Type B pancreatic cell (in vitro differentiated cells): ENCODE measurements around the gene RILPL2. TPM values are rescaled to one million over a fixed set of nuclear protein-coding genes. Genes with fewer than 3 reads are reported as not detected.
"Not testable (repeated sequence)": the region's sequence is repeated elsewhere in the genome, so short reads cannot be mapped to it uniquely, and the experiment has no call there.

ENCODE experiments used
- DNase-seq: peaks from one replicate; pipeline ENCODE4 v3.0.0; 2021; ENCODE audit warnings: mixed read lengths; ENCODE audit not compliant: unreplicated experiment; ENCODE audit errors: extremely low spot score
- H3K27ac Mint-ChIP-seq: 2 replicates; pipeline ENCODE4 v1.8.0; 2021; ENCODE audit warnings: mild to moderate bottlenecking, mixed read lengths
- H3K27me3 Mint-ChIP-seq: 2 replicates; pipeline ENCODE4 v1.8.0; 2021; ENCODE audit warnings: mixed read lengths
- H3K36me3 Mint-ChIP-seq: 2 replicates; pipeline ENCODE4 v1.8.0; 2021; ENCODE audit warnings: mixed read lengths
- H3K4me1 Mint-ChIP-seq: one replicate; pipeline ENCODE4 v1.8.0; 2021; ENCODE audit warnings: mixed read lengths; ENCODE audit not compliant: unreplicated experiment
- H3K4me3 Mint-ChIP-seq: 2 replicates; pipeline ENCODE4 v1.8.0; 2021; ENCODE audit warnings: mild to moderate bottlenecking, mixed read lengths
- H3K9me3 Mint-ChIP-seq: 2 replicates; pipeline ENCODE4 v1.8.0; 2021; ENCODE audit warnings: mixed read lengths
- CTCF ChIP-seq: fragments of 200-600 bp; sonication (generic); conservative IDR thresholded peaks from 2 replicates; pipeline ENCODE4 v1.5.0; 2021; ENCODE audit warnings: antibody characterized with exemption, mild to moderate bottlenecking
- total RNA-seq: library from RNA; stranded (reverse); gene quantifications from 2 replicates; pipeline ENCODE4 v1.2.1, GENCODE V29; 2021; ENCODE audit warnings: low replicate concordance

RILPL2 gene
- total RNA-seq, 1 donor from 2014 or later, result 1.4 TPM

GRCh38 chr12:123472438-123472849, 36.0 kb upstream of the RILPL2 start:
- Mint-ChIP-seq H3K27me3 (no peaks in the 10 kb centered on the region), H3K9me3 (no peaks in the 10 kb centered on the region), H3K36me3 (peaks cover 18% of the 10 kb centered on the region), H3K27ac (no peak overlapping the region), H3K4me3 (no peak overlapping the region), H3K4me1 (peaks cover 5% of the 10 kb centered on the region)
- TF ChIP-seq CTCF, result no peak
- DNase-seq, result no peak

GRCh38 chr12:123471374-123472068, 35.0 kb upstream of the RILPL2 start:
- H3K36me3 Mint-ChIP-seq, result peaks cover 14% of the 10 kb centered on the region
- no peak for DNase-seq
- no peak overlapping the region for H3K27ac Mint-ChIP-seq
- no peak overlapping the region for H3K4me3 Mint-ChIP-seq
- TF ChIP-seq CTCF, result no peak
- H3K9me3 Mint-ChIP-seq, result no peaks in the 10 kb centered on the region
- no peaks in the 10 kb centered on the region for H3K27me3 Mint-ChIP-seq
- H3K4me1 Mint-ChIP-seq, result peaks cover 10% of the 10 kb centered on the region

GRCh38 chr12:123469978-123470377, 33.5 kb upstream of the RILPL2 start:
- no peak for TF ChIP-seq CTCF
- DNase-seq, result no peak
- peaks cover 16% of the 10 kb centered on the region for H3K4me1 Mint-ChIP-seq
- H3K27ac Mint-ChIP-seq, result no peak overlapping the region
- H3K36me3 Mint-ChIP-seq, result peaks cover 14% of the 10 kb centered on the region
- H3K27me3 Mint-ChIP-seq, result no peaks in the 10 kb centered on the region
- no peaks in the 10 kb centered on the region for H3K9me3 Mint-ChIP-seq
- H3K4me3 Mint-ChIP-seq, result no peak overlapping the region

- TF ChIP-seq CTCF, result no peak
- H3K4me3 Mint-ChIP-seq, result no peak overlapping the region
- no peak for DNase-seq
- peaks cover 16% of the 10 kb centered on the region for H3K4me1 Mint-ChIP-seq
- no peaks in the 10 kb centered on the region for H3K9me3 Mint-ChIP-seq
- peaks cover 14% of the 10 kb centered on the region for H3K36me3 Mint-ChIP-seq
- H3K27me3 Mint-ChIP-seq, result no peaks in the 10 kb centered on the region
- no peak overlapping the region for H3K27ac Mint-ChIP-seq
Observed at GRCh38 chr12:123468786-123469185, 32.3 kb upstream of the RILPL2 start.

GRCh38 chr12:123465084-123465483, 28.6 kb upstream of the RILPL2 start:
- Mint-ChIP-seq H3K36me3 (peaks cover 9% of the 10 kb centered on the region), H3K27me3 (no peaks in the 10 kb centered on the region), H3K9me3 (no peaks in the 10 kb centered on the region), H3K4me3 (no peak overlapping the region), H3K27ac (no peak overlapping the region), H3K4me1 (peaks cover 19% of the 10 kb centered on the region)
- TF ChIP-seq CTCF, result no peak
- no peak for DNase-seq

- H3K4me1 Mint-ChIP-seq, result peaks cover 20% of the 10 kb centered on the region
- H3K4me3 Mint-ChIP-seq, result not testable (repeated sequence)
Observed at GRCh38 chr12:123463174-123463573, 26.7 kb upstream of the RILPL2 start.

More at GRCh38 chr12:123463174-123463573, 26.7 kb upstream of the RILPL2 start:
- not testable (repeated sequence) for H3K36me3 Mint-ChIP-seq, DNase-seq, H3K27ac Mint-ChIP-seq, H3K27me3 Mint-ChIP-seq, H3K9me3 Mint-ChIP-seq
